Measurements from ENCODE around the gene ARHGAP26.
"Not testable (repeated sequence)": the region's sequence is repeated elsewhere in the genome, so short reads cannot be mapped to it uniquely, and the experiment has no call there.

ARHGAP26 gene

DNA sequence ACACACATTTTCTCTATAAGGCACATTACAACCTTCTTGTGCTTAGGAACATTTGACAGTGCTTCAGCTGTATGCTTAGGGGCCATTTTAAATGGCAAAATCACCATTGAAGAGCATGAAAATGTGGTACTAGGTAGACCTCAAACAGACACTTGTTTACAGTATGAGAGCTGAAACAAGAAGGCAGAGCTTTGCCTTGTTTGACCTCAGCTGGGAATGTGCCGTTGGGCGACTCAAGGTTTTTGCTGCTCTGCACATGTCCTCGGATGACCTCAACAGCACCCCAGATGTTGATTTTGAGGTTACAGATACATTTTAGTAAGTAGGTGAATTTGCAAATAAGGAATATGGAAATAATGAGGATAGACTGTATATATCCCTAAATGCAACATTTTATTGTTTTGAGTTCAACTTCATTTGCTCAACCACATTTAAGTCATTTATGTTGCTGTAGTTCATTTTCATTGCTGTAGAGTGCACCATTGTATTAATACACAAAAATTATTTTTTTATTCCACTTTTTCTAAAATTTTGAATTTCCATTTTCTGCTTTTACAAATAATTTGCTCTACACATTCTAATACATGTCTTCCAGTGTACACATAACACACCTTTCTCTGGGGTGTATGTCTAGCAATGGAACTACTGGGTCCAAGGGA is 426.6 kb downstream of the ARHGAP26 start:
- no peak for DNase-seq (ENCODE audit: low spot score)
- TF ChIP-seq, protein P1, sequence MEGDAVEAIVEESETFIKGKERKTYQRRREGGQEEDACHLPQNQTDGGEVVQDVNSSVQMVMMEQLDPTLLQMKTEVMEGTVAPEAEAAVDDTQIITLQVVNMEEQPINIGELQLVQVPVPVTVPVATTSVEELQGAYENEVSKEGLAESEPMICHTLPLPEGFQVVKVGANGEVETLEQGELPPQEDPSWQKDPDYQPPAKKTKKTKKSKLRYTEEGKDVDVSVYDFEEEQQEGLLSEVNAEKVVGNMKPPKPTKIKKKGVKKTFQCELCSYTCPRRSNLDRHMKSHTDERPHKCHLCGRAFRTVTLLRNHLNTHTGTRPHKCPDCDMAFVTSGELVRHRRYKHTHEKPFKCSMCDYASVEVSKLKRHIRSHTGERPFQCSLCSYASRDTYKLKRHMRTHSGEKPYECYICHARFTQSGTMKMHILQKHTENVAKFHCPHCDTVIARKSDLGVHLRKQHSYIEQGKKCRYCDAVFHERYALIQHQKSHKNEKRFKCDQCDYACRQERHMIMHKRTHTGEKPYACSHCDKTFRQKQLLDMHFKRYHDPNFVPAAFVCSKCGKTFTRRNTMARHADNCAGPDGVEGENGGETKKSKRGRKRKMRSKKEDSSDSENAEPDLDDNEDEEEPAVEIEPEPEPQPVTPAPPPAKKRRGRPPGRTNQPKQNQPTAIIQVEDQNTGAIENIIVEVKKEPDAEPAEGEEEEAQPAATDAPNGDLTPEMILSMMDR (IDR thresholded peaks at IDR 0.05): no peak
- Histone ChIP-seq H3K4me3 (no peak overlapping the region), H3K27ac (no peak overlapping the region)

DNA sequence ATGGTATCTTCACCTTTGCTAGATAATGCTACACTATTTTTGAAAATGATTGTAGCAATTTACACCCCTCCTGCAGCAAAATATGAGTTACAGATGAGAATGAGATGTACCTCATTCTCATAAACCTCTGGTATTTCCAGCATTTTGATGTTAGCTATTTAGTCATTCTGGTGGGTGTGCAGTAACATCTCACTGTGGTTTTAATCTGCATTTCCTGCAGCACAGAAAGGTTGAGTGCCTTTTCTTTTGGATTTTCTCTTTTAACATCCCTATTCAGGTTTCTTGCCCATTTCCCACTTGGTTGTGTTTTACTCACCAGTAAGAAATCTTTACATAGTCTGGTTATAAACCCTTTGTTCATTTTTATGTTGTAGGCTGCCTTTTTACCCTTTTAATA is 427.1 kb downstream of the ARHGAP26 start:
- DNase-seq (ENCODE audit: low spot score): no peak
- H3K27ac ChIP-seq: no peak overlapping the region
- no peak overlapping the region for H3K4me3 ChIP-seq
- TF ChIP-seq, protein P1 (IDR thresholded peaks at IDR 0.05): no peak

DNA sequence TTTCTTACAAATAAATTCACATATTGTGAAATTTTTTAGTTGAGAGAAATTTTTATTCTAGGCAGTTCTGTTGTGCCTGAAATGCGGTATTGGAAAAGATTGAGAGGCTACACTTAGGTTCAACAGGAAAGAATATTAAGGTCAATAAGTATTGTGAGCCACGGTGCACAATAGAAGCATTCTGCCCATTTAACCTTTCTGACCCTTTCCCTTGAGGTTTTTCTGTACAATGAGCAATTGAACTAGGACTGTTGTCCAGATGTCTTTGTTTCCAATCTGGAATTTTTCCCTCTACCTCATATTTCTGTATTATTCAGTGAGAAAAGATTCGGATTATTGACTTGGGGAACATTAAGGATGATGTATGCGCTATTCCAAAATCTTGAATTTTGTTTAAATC is 428.2 kb downstream of the ARHGAP26 start:
- TF ChIP-seq, protein P1 (IDR thresholded peaks at IDR 0.05): no peak
- no peak overlapping the region for H3K4me3 ChIP-seq
- DNase-seq (ENCODE audit: low spot score): no peak
- no peak overlapping the region for H3K27ac ChIP-seq

DNA sequence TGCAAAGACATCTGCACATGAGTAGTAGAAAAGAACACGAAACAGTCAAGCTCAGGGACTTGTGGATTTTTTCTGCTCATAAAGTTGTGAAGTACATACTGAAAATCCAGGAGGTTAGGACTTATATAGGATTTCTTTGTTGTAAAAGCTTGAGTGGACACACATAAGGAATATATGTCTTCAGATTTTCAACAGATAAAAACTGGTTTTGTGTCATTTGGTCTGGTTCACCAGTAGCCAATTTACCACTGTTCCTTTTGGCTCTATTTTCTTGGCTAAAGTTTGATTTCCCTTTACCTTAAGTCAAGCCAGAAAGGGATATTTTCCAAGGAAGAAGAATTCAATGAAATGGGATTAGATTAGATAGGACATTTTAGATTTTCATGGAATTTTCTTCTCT is 429.0 kb downstream of the ARHGAP26 start:
- no peak for DNase-seq (ENCODE audit: low spot score)
- Histone ChIP-seq H3K27ac (no peak overlapping the region), H3K4me3 (no peak overlapping the region)
- TF ChIP-seq, protein P1 (IDR thresholded peaks at IDR 0.05): no peak

DNA sequence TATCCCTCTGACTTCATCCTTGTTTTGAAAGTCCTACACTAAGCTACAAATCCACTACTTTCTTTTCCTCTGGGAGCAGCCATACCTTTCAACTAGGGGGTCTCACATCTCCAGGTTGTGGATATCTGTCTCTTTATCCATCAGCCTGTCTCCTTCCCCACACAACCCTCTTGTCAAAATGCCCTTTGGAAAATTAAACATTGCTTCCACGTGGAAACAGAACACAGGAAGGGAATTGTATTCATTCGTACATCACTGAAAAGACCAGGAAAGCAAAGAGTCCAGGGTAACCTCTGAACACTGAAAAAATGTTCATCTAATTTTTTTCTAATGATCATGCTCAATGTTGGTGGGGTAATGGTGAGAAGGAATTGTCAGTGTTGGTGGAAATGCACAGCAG is 429.7 kb downstream of the ARHGAP26 start:
- Histone ChIP-seq H3K27ac (no peak overlapping the region), H3K4me3 (no peak overlapping the region)
- TF ChIP-seq, protein P1 (IDR thresholded peaks at IDR 0.05): no peak
- DNase-seq (ENCODE audit: low spot score): no peak

DNA sequence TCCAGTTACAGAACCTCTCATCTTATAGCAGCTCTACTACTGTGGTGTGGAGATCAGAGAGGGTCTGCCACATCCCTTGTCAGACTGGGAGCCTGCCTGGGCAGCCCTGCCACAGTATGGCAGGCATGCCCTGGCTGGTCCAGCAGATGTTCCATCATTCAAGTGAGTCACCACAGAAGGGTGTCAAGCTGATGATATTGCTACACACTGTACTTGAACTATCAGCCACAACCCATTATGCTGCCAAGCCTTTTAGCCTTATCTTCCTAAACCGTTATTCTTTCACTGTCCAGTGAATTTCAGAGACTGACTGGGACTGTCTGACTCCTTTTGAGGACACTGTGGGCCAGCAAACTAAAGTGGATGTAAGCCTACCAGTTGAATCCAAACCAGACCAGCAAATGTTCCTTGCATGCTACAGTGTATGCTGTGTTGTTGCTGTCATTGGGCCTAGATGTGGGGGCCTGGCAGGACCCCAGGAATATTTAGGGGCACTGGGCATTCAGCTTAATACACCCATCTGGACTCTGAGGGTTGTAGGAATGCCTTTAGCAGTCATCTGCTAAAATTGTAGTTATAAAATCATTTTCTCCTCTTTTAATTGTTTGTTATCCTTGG is 430.7 kb downstream of the ARHGAP26 start:
- DNase-seq (ENCODE audit: low spot score): no peak
- TF ChIP-seq, protein P1 (IDR thresholded peaks at IDR 0.05): no peak
- Histone ChIP-seq H3K4me3 (no peak overlapping the region), H3K27ac (peak overlapping the region in 1 of 2 donors; percentile 31)

DNA sequence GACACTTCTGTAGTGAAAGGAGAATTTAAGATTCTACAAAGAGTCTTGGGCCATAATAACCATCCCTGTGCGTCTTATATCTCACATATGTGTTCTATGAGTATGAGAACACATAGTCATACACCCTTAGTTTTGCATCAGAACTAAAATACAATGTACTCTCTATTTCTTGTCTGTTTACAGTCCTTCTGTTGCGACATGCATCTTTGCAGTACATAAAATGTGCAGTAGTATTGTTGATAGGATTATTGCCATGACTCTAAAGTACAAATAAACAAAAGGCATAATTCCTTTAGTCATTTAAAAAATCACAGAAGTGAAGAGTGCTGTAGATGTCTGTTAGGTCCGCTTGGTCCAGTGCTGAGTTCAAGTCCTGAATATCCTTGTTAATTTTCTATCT is 431.4 kb downstream of the ARHGAP26 start:
- DNase-seq (ENCODE audit: low spot score): no peak
- Histone ChIP-seq H3K4me3 (no peak overlapping the region), H3K27ac (no peak overlapping the region)
- TF ChIP-seq, protein P1 (IDR thresholded peaks at IDR 0.05): no peak

DNA sequence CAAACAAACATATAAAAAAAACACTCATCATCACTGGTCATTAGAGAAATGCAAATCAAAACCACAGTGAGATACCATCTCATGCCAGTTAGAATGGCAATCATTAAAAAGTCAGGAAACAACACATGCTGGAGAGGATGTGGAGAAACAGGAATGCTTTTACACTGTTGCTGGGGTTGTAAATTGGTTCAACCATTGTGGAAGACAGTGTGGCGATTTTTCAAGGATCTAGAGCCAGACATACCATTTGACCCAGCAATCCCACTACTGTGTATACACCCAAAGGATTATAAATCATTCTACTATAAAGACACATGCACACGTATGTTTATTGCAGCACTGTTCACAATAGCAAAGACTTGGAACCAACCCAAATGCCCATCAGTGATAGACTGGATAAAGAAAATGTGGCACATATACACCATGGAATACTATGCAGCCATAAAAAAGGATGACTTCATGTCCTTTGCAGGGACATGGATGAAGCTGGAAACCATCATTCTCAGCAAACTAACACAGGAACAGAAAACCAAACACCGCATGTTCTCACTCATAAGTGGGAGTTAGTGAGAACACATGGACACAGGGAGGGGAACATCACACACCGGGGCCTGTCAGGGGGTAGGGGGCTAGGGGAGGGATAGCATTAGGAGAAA is 433.3 kb downstream of the ARHGAP26 start:
- not testable (repeated sequence) for DNase-seq (ENCODE audit: low spot score); H3K4me3 ChIP-seq; H3K27ac ChIP-seq
